Calu3 (cell line): Measurements from ENCODE around the gene DCHS2. TPM values are rescaled to one million over a fixed set of nuclear protein-coding genes. Genes with fewer than 3 reads are reported as not detected.

Source experiments
- BruUV-seq: library from RNA; stranded (reverse); fragments of 400-500 nt; replicated peaks from 2 replicates; lab custom pipeline; 2021; lab: Mats Ljungman, UMichigan
- CTCF ChIA-PET: fragments of 300-600 bp; sonication (Branson Sonifier 250); formaldehyde crosslinking; loops from one replicate; lab custom pipeline; 2022; ENCODE audit warnings: antibody characterized with exemption; lab: Charles Lee
- DNase-seq: peaks from one replicate; pipeline ENCODE4 v3.0.0; 2022
- H3K27ac Mint-ChIP-seq: one replicate; pipeline ENCODE4 v1.8.0; 2022; ENCODE audit warnings: mixed read lengths; ENCODE audit not compliant: unreplicated experiment
- H3K27me3 Mint-ChIP-seq: one replicate; pipeline ENCODE4 v1.8.0; 2022; ENCODE audit warnings: mixed read lengths; ENCODE audit not compliant: unreplicated experiment
- H3K36me3 Mint-ChIP-seq: one replicate; pipeline ENCODE4 v1.8.0; 2022; ENCODE audit warnings: mild to moderate bottlenecking, moderate library complexity, mixed read lengths; ENCODE audit not compliant: insufficient read depth, unreplicated experiment
- H3K4me1 Mint-ChIP-seq: one replicate; pipeline ENCODE4 v1.8.0; 2022; ENCODE audit warnings: mild to moderate bottlenecking, low read depth, mixed read lengths; ENCODE audit not compliant: unreplicated experiment
- H3K4me3 Mint-ChIP-seq: one replicate; pipeline ENCODE4 v1.8.0; 2022; ENCODE audit warnings: mild to moderate bottlenecking, low read depth, moderate library complexity, mixed read lengths; ENCODE audit not compliant: unreplicated experiment
- H3K9me3 Mint-ChIP-seq: one replicate; pipeline ENCODE4 v1.8.0; 2022; ENCODE audit warnings: low read depth, mixed read lengths; ENCODE audit not compliant: unreplicated experiment
- CTCF ChIP-seq: fragments of 200-600 bp; IDR thresholded peaks from one replicate; pipeline ENCODE4 v1.8.0; 2022; ENCODE audit warnings: antibody characterized with exemption; ENCODE audit not compliant: unreplicated experiment
- intact Hi-C: fragments of 100-400 bp; cut with micrococcal nuclease; formaldehyde crosslinking; loops from one replicate; pipeline ENCODE4 v1.10.0; 2022; ENCODE audit not compliant: unreplicated experiment
- total RNA-seq: library from RNA; stranded (reverse); gene quantifications from 2 replicates; pipeline ENCODE4 v1.2.3, GENCODE V29; 2022

The DCHS2 gene
- total RNA-seq, 1 experiment from 2014 or later, result 0.07 TPM

- no peak for TF ChIP-seq CTCF
- no peaks in the 10 kb centered on the region for H3K9me3 Mint-ChIP-seq
- no TSS peak for BruUV-seq
- CTCF ChIA-PET, result no interaction called here
- H3K4me1 Mint-ChIP-seq, result no peaks in the 10 kb centered on the region
- no peak for DNase-seq
- no peak overlapping the region for H3K4me3 Mint-ChIP-seq
- H3K27me3 Mint-ChIP-seq, result peaks cover 12% of the 10 kb centered on the region
- intact Hi-C loops, result no loop called here
- H3K27ac Mint-ChIP-seq, result no peak overlapping the region
- H3K36me3 Mint-ChIP-seq, result no peaks in the 10 kb centered on the region
These were observed 6.3 kb upstream of the DCHS2 start for GRCh38 chr4:154497889-154498288.

DNA sequence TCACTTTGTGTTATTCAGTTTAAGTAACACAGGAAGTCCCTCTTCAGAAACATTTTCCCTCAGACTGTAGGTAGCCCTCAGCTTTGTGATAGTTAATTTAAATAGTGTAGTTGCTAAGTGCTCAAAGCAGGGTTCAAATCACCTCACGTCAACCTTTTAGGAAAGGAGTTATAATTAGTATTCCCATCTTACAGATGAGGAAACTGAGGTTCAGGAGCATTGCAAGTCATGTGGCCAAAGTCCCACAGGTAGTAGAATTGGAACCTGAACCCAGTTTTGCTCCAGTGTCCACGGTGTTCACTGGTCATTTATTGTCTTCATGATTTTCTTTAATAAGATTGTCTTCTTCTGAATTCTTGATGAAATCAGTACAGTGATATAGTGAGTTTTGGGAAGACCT is 4.3 kb upstream of the DCHS2 start:
- intact Hi-C loops, result no loop called here
- Mint-ChIP-seq H3K27ac (no peak overlapping the region), H3K27me3 (peaks cover 12% of the 10 kb centered on the region), H3K36me3 (peaks cover 10% of the 10 kb centered on the region), H3K9me3 (no peaks in the 10 kb centered on the region), H3K4me1 (no peaks in the 10 kb centered on the region), H3K4me3 (no peak overlapping the region)
- CTCF ChIA-PET, result no interaction called here
- DNase-seq, result no peak
- TF ChIP-seq CTCF, result no peak
- BruUV-seq, result no TSS peak

DNA sequence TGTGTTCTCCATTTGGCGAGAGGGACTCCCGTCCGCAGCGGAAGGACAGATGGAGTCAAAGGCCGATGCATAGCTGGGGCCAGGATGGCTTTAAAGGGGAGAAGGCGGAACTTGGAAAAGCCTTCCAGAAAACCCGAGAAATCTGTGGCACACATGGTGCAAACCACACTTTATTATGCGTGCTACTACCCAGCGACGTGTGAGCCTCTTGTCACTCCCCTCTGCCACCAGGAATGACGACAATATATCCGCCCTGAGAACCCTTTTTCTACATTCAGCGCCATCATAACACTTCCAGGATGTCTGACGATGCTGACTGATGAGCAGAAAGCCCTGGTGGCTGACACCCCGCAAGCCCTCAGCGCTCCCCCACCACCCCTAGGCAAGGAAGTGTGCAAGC is 689 bp upstream of the DCHS2 start:
- H3K9me3 Mint-ChIP-seq, result no peaks in the 10 kb centered on the region
- peaks cover 16% of the 10 kb centered on the region for H3K36me3 Mint-ChIP-seq
- no peak for TF ChIP-seq CTCF
- H3K4me1 Mint-ChIP-seq, result no peaks in the 10 kb centered on the region
- CTCF ChIA-PET, result no interaction called here
- DNase-seq, result no peak
- H3K27me3 Mint-ChIP-seq, result peaks cover 12% of the 10 kb centered on the region
- no TSS peak for BruUV-seq
- H3K27ac Mint-ChIP-seq, result no peak overlapping the region
- peak overlapping the region; percentile 70 for H3K4me3 Mint-ChIP-seq
- intact Hi-C loops, result no loop called here

DNA sequence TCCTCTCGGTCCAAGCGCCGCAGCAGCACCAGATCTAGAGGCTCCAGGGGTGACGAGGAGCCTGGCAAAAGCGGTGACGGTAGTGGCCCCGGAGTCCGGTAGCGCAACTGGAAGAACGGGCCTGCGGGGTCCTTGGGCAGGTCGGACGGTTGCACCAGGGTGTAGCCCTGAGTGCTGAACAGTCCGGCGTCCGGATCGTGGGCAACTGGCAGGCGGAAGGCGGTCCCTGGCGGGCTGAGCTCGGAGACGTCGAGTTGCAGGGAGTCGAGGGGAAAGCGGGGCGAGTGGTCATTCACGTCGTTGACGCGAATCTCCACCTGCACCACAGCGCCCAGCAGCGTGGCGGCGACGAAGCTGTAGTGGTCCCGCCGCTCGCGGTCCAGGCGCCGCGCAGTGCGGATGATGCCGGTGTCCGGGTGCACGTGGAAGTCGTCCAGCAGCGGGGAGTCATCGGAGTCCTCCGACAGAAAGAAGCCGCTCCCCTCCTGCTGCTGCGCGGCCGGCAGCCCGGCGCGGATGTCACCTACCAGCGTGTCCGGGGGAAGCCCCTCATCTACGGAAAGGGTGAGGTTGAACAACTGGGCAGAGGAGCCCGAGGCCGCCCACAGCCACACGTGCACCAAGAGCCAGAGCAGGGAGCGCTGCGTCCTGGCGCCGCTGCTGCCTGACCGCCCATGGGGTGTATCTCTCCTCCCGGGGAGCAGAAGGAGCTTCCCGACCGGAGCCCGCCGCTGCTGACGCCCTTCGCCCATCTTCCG is 837 bp downstream of the DCHS2 start:
- Mint-ChIP-seq H3K9me3 (no peaks in the 10 kb centered on the region), H3K36me3 (peaks cover 16% of the 10 kb centered on the region), H3K4me3 (peak overlapping the region; percentile 70), H3K27me3 (no peaks in the 10 kb centered on the region), H3K27ac (no peak overlapping the region), H3K4me1 (no peaks in the 10 kb centered on the region)
- intact Hi-C loops, result no loop called here
- DNase-seq, result no peak
- TF ChIP-seq CTCF, result no peak
- CTCF ChIA-PET, result interaction anchor here (0.6 to 1.1 kb wide), 2 partner anchors 12 to 196 kb away, joined by 3 read pairs; no protein-coding TSS in a partner anchor
- no TSS peak for BruUV-seq
